Measurements from ENCODE around the gene LGI1. TPM values are rescaled to one million over a fixed set of nuclear protein-coding genes. Genes with fewer than 3 reads are reported as not detected.

Gene LGI1
- total and polyA plus RNA-seq, 2 of the 8 experiments (the other 6 are each of a cell fraction or from before 2014, with no cell fraction given): 0.15 TPM; not detected in 1

DNA sequence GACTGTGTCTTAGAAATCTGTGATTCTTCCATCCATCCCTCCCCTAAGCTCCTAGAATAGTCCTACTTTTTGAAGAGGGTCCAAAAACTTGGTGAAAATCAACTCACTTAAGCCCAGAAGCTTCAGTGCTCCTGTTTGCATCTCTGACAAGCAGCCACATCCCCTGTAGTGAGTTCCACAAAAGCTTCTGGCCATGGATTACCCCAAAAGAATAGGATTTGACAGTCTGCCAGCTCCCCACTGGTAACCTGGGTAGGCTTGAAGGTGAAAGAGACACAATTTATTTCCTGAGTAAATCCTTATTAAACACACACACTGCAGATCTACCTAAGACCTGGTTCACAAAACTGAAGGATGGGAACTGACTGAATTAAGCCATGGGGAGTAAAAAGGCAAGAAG is 46.5 kb downstream of the LGI1 start:
- Histone ChIP-seq H2BK15ac (ENCODE audit: low read length) (no peak overlapping the region), H3K23me2 (ENCODE audit: low read depth, low read length) (no peaks in the 10 kb centered on the region; the same call in 1 of the 2 replicates), H2BK5ac (ENCODE audit: low read depth, low read length) (no peak overlapping the region), H3K36me3 (ENCODE audit: control insufficient read depth in 2 of 4, insufficient read depth in 4 of 4, low read length in 3 of 4) (no peaks in the 10 kb centered on the region), H3K79me2 (ENCODE audit: control insufficient read depth in 1 of 2, insufficient read depth in 2 of 2, low read length in 2 of 2) (no peaks in the 10 kb centered on the region), H4K5ac (ENCODE audit: insufficient read length, low read depth, low read length) (no peak overlapping the region), H3K4me1 (replicated peaks in 1 of 4; ENCODE audit: control insufficient read depth in 3 of 4, insufficient read depth in 4 of 4, low read length in 3 of 4) (no peaks in the 10 kb centered on the region; a peak in 2 of 7 replicates), H4K8ac (ENCODE audit: extremely low read depth, insufficient read depth, low read length) (no peak overlapping the region), H2BK12ac (ENCODE audit: low read depth, low read length) (no peak overlapping the region), H3K4ac (replicated peaks; ENCODE audit: insufficient read length, low read depth, low read length) (no peak overlapping the region), H3K4me2 (ENCODE audit: insufficient read depth in 1 of 2, low read depth in 2 of 2, low read length in 2 of 2) (peak overlapping the region in 1 of 2 experiments; percentile 28; a peak in 1 of 4 replicates), H2BK20ac (ENCODE audit: low read length) (no peak overlapping the region), H3K18ac (ENCODE audit: extremely low read depth, low read length) (no peak overlapping the region), H3K27me3 (replicated peaks in 1 of 4; ENCODE audit: control insufficient read depth in 3 of 4, extremely low read depth in 1 of 4, insufficient read depth in 3 of 4, low read length in 3 of 4) (0 out of 7 replicates have a peak, but pooled peaks cover 0 to 2% (median 0%) of the 10 kb centered on the region in 4 experiments), H2BK120ac (replicated peaks; ENCODE audit: low read depth, low read length) (no peak overlapping the region), H4K20me1 (replicated peaks in 1 of 2; ENCODE audit: control insufficient read depth in 1 of 2, insufficient read depth in 2 of 2, low read length in 2 of 2) (no peaks in the 10 kb centered on the region), H3K27ac (ENCODE audit: low read depth, low read length) (no peak overlapping the region), H4K91ac (replicated peaks; ENCODE audit: insufficient read length, low read length) (no peak overlapping the region), H3K79me1 (ENCODE audit: low read depth, low read length) (no peaks in the 10 kb centered on the region), H3K9ac (replicated peaks in 1 of 4; ENCODE audit: extremely low read depth in 1 of 4, low read depth in 3 of 4, low read length in 3 of 4) (no peak overlapping the region), H3K4me3 (ENCODE audit: extremely low read depth in 1 of 4, insufficient read depth in 2 of 4, low read depth in 3 of 4, low read length in 4 of 4) (no peak overlapping the region), H3K23ac (ENCODE audit: insufficient read length) (no peak overlapping the region), H2AFZ (ENCODE audit: low read length) (no peak overlapping the region), H3K56ac (replicated peaks; ENCODE audit: insufficient read length, low read depth, low read length) (no peak overlapping the region), H3K14ac (ENCODE audit: insufficient read length) (no peak overlapping the region), H3K9me3 (ENCODE audit: insufficient read depth in 2 of 2, low read depth in 1 of 2, low read length in 1 of 2) (no peaks in the 10 kb centered on the region), H2AK5ac (ENCODE audit: low read depth, low read length) (no peak overlapping the region)
- DNase-seq (ENCODE audit: low read depth in 1 of 2, low spot score in 2 of 2): no peak
- POLR2A ChIA-PET (ENCODE audit: partially characterized antibody): no interaction called here
- CTCF ChIA-PET (ENCODE audit: partially characterized antibody): interaction anchor here (0.8 to 7.9 kb wide), 8 partner anchors 9 to 248 kb away, joined by 3 to 89 read pairs (median 4); no protein-coding TSS in a partner anchor
- no peak for FAIRE-seq
- TF ChIP-seq POLR2AphosphoS5 (IDR thresholded peaks at IDR 0.05; ENCODE audit: low read depth, low read length) (no peak), RAD21 (IDR thresholded peaks at IDR 0.05 in 1 of 2, conservative IDR thresholded peaks at IDR 0.05 in 1 of 2; ENCODE audit: low read depth in 2 of 2, low read length in 2 of 2) (no peak), BACH1 (IDR thresholded peaks at IDR 0.05; ENCODE audit: low read length) (no peak), ATF2 (IDR thresholded peaks at IDR 0.05; ENCODE audit: low read length) (no peak), POU5F1 (IDR thresholded peaks at IDR 0.05; ENCODE audit: low read depth, low read length) (no peak), NANOG (IDR thresholded peaks at IDR 0.05; ENCODE audit: insufficient read depth, low read depth, low read length, poor library complexity, severe bottlenecking) (no peak), POLR2A (IDR thresholded peaks at IDR 0.05; ENCODE audit: control extremely low read depth in 1 of 2, low read depth in 2 of 2, low read length in 2 of 2) (no peak), CBX5 (IDR thresholded peaks at IDR 0.05; ENCODE audit: low read depth, low read length) (no peak), RBBP5 (IDR thresholded peaks at IDR 0.05; ENCODE audit: borderline replicate concordance, low read depth, low read length) (no peak), CHD1 (IDR thresholded peaks at IDR 0.05; ENCODE audit: low read depth, low read length) (no peak), KDM5A (IDR thresholded peaks at IDR 0.05; ENCODE audit: low read length) (no peak), TBP (IDR thresholded peaks at IDR 0.05; ENCODE audit: low read depth, low read length) (no peak), CBX8 (IDR thresholded peaks at IDR 0.05; ENCODE audit: borderline replicate concordance, low read depth, low read length) (no peak), SRF (IDR thresholded peaks at IDR 0.05; ENCODE audit: low read depth, low read length) (no peak)
